IPS-11a (cell line): ENCODE data around the gene NUP210.

Experiments used
- H3K4me3 ChIP-seq: one replicate; pipeline ENCODE4 v1.5.1; 2013; ENCODE audit warnings: low read depth, low read length, control low read depth

NUP210 gene

GRCh38 chr3:13353506-13353905, 66.6 kb downstream of the NUP210 start:
- H3K4me3 ChIP-seq, result no peak overlapping the region

- no peak overlapping the region for H3K4me3 ChIP-seq
Measured at GRCh38 chr3:13352621-13353131, 67.4 kb downstream of the NUP210 start.

DNA sequence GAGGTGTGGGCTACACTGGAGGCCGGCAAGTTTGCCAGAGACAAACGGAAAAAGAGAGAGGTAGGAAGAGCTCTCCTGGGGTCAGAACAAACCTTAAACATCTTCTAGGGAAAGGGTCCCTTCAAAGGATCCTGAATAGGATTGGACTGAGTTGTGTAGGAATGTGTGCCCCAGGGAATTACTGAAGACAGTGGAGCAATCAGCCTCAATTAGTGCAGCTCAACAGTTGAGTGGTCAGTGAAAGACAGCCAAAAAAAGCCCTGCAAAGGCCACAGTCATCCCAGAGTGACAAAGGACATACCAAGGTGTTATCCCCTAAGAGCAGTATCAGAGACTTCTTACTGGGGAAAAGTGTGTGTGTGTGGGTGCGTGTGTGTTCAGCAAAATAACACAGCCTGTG, 70.3 kb downstream of the NUP210 start:
- no peak overlapping the region for H3K4me3 ChIP-seq

DNA sequence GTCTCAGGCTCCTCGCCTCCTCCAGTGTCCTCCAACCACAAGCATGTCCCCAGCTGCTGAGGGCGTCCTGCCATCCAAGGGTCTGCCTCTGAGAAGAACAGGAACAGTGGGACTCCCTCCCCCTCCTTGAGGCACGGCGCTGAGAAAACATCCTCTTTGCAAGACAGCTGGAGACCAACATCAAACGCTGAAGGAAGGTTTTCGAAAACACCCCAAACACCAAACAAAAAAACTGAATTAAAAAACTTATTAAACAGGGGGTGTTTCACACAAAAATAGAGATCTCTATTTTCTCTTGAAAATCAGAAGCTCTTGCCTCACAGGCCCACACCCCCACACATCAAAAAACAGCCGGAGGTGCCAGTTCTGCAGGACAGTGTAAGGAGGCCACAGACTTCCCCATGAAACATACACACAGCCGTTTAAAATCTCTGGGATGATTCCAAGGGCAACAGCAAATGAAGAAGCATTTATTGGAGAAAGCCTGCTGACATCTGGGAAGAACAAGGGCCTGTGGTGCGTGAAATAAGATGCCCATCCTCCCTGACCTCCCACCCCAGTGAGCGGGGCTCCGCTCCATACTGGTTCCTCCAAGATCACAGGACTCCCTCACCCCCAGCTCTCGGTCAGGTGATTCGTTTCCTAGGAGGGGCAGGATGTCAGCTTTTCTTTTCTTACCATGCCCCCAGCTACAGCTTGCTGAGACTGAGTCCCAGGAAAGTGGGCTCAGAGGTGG, 71.3 kb downstream of the NUP210 start:
- no peak overlapping the region for H3K4me3 ChIP-seq

GRCh38 chr3:13348100-13348499, 72.0 kb downstream of the NUP210 start:
- H3K4me3 ChIP-seq, result no peak overlapping the region

- H3K4me3 ChIP-seq, result no peak overlapping the region
Measured at GRCh38 chr3:13347390-13347950, 72.7 kb downstream of the NUP210 start.

- H3K4me3 ChIP-seq, result no peak overlapping the region
Measured at GRCh38 chr3:13346481-13347389, 73.4 kb downstream of the NUP210 start.

- H3K4me3 ChIP-seq, result no peak overlapping the region
Measured at GRCh38 chr3:13345772-13346171, 74.3 kb downstream of the NUP210 start.

- H3K4me3 ChIP-seq, result no peak overlapping the region
Measured at GRCh38 chr3:13345284-13345683, 74.8 kb downstream of the NUP210 start.

- no peak overlapping the region for H3K4me3 ChIP-seq
Measured at GRCh38 chr3:13344663-13345062, 75.5 kb downstream of the NUP210 start.

- H3K4me3 ChIP-seq, result no peak overlapping the region
Measured at GRCh38 chr3:13343601-13344000, 76.5 kb downstream of the NUP210 start.

DNA sequence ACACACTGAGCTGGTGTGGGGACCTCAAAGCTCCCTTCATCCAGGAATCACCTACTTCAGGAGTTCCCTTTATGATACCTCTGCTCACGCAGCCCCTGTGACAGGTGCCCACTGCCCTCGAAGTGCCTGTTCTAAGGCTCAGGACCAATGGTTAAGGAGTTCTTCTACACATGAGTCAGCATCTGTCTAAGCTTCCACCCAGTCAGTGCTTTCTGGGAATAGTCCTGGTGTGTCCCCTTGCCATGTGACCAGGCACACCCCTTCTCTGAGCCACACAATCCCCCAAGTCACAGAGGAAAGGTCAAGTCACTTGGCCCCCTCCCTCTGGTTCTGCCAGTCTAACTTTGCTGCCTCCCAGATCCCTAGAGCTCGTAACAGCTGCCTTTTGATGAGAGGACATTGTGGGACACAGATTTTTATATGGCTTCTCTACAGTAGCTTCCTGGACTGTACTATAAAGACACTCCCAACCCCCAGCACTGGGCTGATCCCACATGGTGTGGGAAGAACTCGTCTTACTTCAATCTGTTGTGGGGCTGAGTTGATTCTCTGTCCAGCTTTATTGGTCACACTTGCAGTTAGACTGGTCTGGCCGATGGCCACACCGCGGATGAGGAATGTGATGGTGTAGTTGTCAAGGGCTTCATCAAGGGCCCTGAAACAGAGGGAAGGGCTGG, 78.8 kb downstream of the NUP210 start:
- no peak overlapping the region for H3K4me3 ChIP-seq

DNA sequence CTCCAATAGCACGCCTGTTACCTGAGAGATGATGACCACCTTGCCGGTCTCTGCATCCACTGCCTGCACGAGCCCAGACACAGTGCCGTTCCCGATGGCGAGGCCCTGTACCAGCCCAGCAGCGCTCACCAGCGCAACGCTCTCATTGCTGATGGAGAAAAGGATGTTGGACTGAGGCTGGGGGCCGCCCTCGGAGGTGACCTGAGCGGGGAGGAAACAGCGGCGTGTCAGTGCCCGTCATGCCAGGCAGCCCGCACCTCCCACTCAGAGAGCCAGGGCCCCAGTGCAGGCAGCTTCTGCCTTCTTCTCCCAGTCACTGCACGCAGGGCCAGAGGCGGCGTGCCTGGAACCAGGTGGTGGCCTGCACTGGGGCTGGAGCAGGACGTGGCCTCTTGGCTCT, 80.3 kb downstream of the NUP210 start:
- no peak overlapping the region for H3K4me3 ChIP-seq

DNA sequence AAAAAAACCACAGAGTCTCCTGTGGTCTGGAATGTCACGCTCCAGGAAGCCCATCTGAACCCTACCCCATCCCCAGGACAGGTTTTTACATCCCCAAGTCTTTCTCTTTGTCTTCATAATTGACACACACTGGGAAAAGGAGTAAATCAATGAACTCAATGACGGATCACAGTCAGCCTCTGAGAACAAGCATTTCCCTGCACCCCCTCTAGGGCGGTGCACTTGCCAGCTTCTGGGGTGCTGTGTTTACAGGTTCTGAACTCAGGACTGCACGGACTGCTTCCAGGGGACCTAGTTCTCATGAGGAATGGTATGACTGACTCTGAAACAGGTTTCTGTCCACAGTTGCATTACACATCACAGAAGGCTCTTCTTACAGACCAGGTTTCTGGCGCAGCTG, 81.1 kb downstream of the NUP210 start:
- no peak overlapping the region for H3K4me3 ChIP-seq

GRCh38 chr3:13338231-13338630, 81.9 kb downstream of the NUP210 start:
- no peak overlapping the region for H3K4me3 ChIP-seq

GRCh38 chr3:13336592-13336991, 83.5 kb downstream of the NUP210 start:
- H3K4me3 ChIP-seq, result no peak overlapping the region

GRCh38 chr3:13335503-13335902, 84.6 kb downstream of the NUP210 start:
- no peak overlapping the region for H3K4me3 ChIP-seq

GRCh38 chr3:13335059-13335458, 85.1 kb downstream of the NUP210 start:
- no peak overlapping the region for H3K4me3 ChIP-seq

- H3K4me3 ChIP-seq, result no peak overlapping the region
Measured at GRCh38 chr3:13333236-13333897, 86.8 kb downstream of the NUP210 start.

DNA sequence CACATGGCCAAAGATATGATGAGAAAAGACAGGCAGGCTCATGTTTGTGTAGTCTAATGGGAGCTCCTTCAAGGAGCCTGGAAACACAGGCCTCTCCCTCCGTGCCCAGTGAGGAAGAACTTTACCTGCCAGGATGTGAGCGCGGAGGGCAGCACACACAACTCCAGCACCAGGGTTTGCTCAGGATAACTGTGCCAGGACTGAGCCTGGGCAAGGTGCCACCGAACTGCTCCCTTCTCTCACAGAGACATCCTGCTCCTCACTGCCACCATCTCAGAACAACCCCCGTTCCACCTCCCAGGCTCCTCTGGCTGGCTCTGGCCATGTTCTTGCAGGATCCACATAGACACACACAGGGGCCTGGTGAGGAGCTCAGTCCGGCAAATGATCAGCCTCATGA, 87.4 kb downstream of the NUP210 start:
- H3K4me3 ChIP-seq, result no peak overlapping the region

DNA sequence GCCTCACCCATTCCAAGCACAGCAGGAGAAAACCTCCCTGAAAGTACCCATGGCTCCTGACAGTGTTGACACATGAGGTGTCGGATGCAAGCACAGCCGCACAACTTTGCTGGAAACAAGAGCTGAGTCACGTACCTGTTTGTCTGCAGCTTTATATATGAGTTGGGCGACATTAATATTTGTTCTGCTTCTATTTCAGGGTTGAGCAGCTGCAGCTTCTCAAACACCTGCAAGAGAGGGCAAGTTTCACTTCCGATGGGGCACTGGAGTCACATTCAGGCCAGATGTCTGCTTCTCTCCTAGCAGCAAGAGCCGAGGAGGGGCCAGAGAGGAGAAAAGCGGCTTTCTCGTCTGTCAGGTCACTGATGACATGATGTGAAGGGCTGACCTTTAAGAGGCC, 88.0 kb downstream of the NUP210 start:
- H3K4me3 ChIP-seq, result no peak overlapping the region
